Activated CD4-positive, CD25-positive, alpha-beta regulatory T cell (primary cell): ENCODE results near the gene SPAG5.
"Not testable (repeated sequence)": the region's sequence is repeated elsewhere in the genome, so short reads cannot be mapped to it uniquely, and the experiment has no call there.

ENCODE experiments used
- DNase-seq, 4 experiments: peaks; one replicate each; lab custom pipeline; 2025; lab: John Stamatoyannopoulos, UW

SPAG5 gene

DNA sequence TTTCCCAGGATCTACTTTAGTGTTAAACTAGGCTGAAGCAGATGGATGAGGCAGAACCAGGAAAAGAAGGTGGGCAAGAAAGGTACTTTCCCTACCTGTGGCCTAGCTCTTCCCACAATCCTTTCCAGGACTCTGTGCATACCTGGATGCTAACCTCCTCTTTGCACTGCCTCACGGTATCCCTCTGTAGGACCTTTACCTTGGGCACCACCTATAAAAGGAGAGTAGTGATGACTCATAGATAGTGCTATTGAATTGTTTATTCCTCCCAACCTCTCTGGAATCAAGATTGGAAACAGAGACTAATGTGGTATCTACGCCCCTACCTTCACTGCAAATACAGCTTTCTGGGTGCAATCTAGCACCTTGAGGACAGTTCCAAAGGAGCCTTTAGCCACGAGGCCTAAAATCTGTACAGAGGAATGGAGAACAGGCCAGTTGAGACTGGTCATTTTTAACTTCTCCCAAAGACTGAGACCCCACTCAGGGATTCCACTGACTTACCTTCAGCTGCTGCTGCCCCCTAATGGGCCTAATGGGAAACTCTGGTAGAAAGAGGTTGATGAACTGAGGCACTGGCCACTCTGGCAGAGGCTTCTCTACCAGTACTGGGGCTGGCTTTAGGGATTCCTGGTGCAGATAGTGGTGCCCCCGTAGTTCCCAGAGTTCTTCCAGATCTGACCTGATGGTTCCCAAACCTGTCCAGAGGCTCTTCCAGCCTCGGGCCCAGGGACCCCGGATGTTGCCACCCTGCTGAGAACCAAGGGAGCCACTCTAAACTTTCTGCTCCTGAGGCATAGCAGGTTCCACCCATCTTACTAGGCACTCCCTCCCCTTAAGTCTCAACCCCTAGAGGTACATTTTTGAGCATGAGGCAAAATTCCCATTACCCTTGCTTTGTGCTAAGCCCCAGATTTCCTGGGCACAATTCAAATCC lies 14.4 kb upstream of the SPAG5 start:
- DNase-seq: peak in 3 of 4 experiments; percentile 7 to 13 (median 11)

DNA sequence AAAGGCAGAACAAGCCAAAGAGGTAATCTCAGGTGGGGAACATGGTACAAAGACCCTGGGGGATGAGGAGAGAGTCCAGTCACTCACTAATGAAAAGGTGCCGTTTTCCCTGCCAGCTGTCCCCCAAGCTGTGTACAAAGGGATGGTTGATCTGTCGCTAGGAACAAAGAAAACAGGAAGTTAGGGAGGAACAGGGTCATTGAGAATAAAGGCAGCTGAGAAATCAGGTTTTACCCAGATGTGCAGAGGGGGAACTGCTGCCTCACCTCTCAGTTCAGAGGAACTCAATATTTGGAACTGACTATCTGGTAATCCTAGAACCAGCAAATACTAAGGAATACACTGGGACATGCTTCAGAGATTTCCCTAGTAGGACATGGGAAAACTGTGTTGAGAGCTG lies 13.7 kb upstream of the SPAG5 start:
- DNase-seq: no peak

DNA sequence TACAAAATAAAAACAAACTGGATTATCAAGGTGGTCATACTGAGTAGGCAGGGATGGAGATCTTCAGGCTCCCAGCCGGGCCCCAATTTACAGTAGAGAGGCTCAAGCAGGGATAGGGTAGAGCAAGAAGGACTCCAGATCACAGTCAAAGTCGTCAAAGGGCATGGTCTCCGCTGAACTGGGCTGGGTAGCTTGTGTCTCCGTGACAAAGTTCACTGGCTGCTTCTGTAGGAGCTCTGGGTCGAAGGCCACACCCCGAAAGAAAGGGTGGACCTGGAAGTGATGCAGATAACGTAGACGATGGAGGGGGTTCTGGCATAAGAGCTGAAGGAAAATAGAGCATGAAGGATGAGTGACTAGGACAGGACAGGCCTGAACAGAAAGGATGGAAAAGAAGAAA lies 11.6 kb upstream of the SPAG5 start:
- no peak for DNase-seq

DNA sequence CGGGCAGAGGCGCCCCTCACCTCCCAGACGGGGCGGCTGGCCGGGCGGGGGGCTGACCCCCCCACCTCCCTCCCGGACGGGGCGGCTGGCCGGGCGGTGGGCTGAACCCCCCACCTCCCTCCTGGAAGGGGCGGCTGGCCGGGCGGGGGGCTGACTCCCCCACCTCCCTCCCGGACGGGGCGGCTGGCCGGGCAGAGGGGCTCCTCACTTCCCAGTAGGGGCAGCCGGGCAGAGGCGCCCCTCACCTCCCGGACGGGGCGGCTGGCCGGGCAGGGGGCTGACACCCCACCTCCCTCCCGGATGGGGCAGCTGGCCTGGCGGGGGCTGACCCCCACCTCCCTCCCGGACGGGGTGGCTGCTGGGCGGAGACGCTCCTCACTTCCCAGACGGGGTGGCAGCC lies 5.2 kb upstream of the SPAG5 start:
- DNase-seq: not testable (repeated sequence)

DNA sequence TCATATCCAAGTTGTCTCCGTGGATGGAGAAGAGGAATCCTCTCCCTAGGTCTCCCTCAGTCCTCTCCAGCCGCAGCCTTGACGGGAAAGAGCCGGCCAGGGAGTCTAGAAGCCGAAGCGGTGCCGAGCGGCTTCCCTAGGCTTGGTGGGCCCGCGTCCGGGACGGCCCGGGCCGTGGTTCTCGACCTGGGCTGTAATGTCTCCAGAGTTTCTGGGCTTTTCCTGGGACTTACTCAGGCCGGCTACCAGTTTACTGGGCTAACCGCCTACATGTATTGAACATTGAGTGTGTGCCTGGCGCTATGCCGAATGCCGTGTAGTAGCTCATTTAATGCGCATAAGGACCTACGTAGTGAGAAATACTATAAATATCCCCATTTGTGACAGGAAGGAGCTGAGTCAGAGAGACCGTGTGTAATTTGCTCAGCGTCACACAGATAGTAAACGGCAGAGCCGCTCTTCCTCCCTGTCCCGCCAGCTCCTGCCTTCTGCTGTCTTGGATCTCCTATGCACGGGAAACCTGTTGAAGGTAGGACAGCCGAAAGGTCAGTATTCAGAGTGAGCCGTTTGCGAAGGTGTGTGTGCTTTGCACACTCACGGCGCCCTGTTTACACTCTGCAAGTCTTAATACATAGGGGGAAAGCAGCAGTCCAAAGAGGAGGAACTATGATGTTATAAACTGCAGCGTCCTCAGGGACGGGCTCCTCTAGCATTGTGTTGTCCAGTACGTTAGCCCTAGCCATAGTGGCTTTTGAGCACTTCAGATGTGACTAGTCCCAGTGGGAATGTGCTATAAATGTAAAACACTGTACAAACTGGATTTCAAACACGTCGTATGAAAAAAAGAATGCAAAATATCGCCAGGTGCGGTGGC lies 723 bp upstream of the SPAG5 start:
- peak; percentile 19 to 45 (median 22) for DNase-seq

DNA sequence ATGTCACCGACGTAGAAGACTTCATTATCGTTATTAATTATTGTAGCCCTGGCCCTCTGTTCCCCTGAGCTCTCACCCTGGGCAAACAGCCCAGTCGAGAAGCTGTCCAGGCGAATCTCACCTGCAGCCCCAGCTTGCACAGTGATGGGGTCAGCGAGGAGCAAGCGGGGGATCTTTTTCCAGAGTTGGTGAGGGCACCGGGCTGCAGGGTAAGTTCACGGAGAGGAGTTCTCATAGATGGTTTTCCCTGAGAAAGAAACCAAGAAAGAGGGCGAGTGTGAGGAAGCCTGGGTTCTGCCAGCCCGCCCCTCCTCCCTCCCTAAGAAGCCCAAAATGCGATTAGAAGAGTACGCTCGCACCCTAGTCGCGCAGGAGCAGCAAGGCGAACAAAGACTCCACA lies 436 bp downstream of the SPAG5 start:
- no peak for DNase-seq

DNA sequence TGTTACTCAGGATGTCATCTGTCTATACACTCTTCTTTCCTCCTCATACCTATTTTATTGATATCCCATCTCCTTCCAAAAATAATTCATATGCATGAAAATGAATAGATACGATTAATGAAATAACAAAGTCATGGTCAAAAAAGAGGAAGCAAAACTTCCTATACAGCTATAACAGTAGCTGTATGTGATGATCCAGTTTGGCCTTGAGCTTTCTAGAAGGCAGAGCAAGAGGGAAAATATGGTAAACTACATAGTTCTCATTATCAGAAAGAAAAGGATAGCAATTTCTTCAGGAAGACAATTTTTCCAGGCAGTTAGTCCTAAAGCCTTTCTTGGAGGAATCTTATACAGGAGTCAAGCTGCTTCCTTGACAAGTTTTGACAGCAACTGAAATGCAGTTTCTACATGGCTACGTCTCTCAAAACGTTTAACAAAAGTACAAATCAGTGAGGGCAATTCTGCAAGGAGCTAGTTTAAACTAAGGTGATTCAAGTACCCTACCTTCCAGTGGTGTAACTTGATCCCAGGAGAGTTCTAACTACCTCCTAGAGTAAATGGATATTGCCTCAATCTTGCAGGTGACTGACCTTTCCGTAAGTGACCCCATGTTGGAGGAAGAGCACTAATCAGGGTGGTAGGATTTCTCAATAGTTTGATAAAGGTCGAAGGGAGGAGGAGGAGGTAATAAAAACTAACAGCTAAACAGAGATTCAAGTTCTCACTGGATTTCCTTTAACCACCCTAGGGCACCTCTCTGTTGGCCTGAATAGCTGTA lies 1.0 kb downstream of the SPAG5 start:
- no peak for DNase-seq

DNA sequence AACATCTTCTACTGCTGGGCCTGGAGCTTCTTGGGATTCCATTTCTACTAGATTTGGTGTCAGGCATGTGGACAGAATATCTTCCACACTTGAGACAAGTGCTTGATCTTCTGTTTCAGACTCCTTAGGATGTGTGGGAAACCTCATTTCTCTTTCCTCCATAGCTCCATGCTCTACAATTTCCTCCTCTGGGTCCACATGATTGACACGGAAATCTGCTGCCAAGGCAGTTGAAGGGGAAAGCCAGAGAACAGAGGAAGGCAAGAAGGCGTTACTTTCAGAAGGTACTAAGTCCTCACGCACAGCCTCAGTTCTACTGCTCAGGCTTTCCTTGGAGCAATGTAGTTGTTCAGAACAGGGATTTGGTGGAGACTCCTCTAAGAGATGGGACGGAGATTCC lies 6.6 kb downstream of the SPAG5 start:
- no peak for DNase-seq

DNA sequence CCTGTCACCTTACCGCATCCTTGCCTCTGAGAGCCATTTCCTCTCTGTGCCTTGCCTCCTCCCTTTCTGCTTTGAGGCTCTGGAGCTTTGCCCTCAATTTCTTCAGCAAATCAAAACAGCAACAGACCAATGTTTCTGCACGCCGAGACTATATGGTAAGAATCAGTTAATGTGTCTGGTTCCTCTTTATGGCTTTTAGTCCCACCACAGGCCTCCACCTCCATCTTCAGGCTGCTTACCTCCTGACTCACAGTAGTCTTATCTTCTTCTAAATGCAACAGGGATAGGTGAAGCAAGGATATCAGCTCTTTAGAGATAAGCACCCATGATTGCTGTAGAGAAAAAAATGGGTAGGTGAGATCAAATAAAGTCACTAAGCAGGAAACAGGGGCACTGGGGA lies 13.0 kb downstream of the SPAG5 start:
- no peak for DNase-seq

DNA sequence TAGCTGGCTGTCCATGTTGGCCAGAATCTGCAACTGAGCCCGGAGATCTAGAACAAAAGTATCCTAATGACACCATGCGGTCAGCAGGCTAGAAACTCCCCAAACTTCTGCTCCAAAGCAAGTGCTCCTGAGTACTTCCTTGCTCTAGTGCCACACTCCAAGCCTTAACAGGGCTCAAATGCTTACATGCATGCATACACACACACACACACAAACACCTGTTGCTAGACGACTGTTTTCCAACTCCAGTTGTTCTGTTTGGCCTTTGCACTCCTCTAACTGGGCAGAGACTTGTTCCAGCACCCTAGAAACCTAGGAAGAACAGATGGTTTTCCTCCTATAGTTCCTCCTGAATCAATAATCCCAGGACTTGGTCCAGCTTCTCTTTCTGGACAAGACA lies 14.4 kb downstream of the SPAG5 start:
- DNase-seq: no peak

DNA sequence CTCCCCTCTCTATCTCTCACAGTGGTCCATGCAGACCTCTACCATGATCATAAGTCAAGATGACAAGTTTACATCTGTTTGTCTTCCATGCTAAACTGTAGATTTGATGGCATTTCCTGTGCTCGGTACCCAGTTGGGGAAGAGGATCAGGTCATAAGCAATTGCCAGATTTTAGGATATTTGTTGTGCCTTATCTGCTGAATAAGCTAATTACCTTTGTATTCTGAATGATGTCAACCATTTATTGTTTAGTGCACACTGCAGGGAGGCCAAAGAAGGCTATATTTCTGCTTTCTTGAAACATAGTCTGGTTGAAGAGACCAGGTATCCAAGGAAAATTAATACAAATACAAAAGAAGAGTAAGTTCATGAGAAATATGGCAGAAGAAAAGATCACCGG lies 16.3 kb downstream of the SPAG5 start:
- no peak for DNase-seq

DNA sequence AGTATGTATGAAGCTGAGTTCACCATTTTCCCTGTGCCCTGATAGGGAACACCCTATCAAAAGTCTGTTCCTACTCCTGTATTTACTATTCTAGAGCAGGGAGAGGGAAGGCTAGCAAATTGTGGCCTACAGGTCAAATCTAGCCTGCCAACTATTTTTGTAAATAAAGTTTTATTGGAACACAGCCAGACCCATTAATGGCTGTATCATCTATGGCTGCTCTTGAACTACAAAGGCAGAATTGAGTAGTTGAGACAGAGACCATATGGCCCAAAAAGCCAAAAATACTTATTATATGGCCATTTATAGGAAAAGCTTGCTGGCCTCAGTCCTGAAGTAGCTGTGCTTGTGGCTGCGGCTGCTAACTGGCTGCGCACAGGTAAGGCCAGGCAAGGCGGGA lies 17.9 kb downstream of the SPAG5 start:
- no peak for DNase-seq

DNA sequence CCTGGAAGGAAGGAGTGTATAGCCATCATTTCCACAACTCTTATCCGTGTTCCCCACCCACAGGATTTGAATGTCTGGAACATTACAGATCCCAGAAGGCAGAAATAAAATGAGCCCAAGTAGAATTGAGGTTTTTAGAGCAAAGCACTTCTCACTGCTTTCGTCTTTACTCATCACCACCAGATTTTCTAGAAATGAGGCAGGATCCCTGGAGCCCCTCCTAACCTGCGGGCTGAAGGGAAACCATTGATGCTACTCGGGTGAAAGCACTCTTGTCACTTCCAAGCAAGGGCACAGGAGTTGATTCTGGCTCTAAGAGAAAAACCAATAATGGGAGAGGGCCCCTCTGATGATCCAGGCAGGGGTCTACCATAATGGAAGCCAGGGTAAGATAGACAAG lies 19.3 kb downstream of the SPAG5 start:
- no peak for DNase-seq

DNA sequence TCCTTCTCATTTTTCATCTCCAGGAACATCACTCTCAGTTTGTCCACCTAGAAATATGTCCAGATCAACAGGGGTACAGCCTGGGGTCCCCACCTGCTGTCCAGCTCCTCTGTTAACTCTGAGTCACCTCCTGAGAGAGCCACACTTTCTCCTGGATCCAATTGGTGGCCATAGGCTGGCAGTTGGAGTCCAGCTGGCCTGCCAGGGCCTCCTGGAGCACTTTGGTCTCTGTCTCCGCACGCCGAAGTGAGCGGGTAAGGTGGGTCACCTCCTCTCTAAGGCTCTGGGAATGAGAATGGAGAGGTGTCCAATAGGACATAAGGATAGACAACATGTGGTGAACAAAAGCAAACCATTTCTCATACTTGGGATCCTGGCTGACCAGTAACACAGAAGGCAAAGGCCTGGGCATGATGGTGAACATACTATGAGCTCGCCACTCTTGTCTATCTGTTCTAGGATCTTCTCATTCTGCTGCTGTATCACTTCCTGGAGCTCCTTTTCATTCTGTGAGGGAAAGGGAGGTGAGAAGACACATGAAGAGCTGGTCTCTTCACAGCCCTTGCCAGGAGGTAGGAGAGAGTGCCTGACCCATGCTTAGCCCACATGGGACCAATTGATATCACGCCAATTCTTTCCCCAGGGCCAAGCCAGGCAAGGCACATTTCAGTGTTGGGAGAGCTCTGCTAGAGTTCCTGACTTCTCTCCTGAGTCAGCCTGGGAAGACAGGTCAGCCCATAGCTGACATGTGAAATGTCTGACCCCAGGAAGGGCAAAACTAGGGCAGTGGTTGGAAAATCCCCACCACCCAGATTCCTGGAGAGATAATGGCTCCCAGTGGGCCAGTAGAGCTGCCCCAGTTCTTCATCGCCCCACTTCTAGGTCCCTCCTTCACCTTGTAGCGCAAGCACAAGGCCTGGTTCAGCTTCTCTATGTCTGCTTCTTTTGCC lies 20.3 kb downstream of the SPAG5 start:
- no peak for DNase-seq

DNA sequence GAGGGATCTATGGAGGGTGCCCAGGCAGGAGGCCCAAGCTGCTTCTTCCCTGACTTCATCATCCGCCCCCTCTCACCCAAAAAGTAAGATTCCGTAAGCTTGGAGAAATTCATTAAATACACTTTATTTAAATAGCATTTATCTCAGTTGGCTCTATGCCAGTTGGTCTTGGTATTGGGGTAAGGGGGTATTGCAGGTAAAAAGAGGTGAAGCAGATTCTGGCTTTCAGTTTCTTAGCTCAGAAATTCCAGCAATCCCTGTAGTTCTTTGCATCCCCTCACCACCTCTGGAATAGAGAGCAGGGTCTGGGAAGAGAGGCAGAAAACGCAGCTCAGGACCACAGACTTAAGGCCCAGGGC lies 21.4 kb downstream of the SPAG5 start:
- no peak for DNase-seq

DNA sequence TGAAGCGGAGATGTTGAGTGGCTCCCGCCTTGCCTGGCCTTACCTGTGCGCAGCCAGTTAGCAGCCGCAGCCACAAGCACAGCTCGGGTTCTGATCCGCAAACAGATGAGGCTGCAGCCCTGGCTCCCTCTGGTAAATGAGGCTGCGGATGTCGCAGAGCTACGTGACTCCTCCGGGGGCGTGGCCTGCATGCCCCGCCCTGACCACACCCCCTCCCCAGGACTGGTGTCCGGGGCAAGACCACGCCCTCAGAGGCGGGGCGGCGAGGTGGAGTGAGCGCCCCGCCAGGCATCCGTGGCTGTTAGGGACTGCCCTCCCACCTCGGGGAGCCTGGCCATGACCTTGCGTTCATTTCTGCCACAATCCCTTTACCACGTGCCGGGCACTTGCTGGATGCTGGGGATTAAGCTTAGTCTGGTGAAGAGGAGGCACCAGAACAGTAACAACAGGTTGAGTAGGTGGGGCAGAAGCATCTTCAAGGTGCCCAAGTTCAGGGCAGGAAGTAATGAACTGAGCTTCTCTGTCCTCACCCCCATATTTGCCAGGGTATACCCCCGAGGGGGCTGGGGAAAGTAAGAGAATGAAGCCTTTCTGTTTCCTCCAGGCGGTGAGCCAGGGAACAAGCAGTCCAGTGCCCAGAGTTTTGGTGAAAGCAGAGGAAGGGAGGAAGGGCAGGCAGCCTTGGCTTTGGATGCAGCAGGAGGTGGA lies 21.9 kb downstream of the SPAG5 start, which contains the start of gene ALDOC:
TSS of gene ALDOC (minus strand) at position 138 of the 708 bp plus-strand sequence. CDS start 1,363 bp downstream, outside the sequence.
- peak; percentile 91 to 98 (median 94) for DNase-seq

DNA sequence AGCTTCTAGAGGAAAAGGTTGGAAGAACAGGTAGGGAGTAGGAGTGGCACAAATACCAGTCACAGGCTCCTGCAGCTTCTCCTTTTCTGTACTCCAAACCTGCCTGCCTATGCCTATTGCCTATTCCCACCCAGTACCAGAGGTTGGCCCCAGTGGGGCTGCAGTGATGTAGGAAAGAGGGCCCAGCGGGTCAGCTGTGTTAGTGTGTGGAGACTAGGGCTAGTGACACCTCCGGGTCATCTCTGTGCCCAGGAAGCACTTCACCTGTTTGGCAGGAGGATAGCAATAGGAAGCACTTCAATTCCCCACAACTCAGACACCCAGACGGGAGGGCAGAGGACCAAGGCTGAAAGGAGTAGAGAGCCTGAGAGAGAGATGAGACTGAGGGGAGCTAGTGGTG lies 22.8 kb downstream of the SPAG5 start:
- DNase-seq: not testable (repeated sequence)

DNA sequence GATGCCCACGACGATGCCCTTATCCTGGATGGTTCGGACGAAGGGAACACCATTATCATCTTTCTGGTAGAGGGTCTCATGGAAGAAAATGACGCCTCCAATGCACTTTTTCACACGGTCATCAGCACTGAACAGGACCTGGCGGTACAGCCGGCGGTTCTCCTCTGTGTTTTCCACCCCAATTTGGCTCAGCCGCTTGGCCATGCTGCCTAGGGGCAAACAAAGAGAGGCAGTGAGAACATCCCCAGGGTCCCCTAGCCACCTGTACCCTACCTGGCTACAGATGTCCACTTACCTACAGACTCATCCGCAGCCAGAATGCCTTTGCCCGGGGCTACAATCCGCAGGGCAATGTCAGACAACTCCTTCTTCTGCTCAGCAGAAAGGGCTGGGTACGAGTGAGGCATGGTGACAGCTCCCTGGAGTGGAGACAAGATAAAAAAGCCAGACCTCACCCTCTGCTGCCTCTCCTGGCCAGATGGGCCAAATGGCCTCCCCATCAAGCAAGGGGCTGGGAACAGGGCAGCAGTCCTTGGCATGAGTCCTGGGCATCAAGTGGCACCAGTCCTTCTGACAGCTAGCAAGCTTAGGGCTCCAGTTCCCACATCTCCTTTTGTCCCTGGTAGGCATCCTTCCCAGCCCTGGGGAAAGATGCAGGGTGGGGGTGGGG lies 23.6 kb downstream of the SPAG5 start:
- no peak for DNase-seq

DNA sequence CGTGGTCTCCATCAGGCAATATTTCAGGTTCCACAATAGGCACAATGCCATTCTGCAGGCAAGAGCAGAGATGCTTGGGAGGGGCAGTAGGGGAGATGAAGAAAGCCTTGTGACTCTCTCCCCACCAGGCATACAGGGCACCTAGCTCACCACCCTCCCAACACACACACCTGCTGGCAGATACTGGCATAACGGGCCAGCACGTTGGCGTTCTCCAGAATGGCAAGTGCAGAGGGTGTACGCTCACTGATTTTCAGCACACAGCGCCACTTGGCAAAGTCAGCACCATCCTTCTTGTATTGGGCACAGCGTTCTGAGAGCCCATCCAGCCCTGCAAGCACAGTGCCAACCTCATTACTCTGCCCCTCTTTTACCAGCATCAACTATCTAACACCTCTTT lies 24.3 kb downstream of the SPAG5 start:
- DNase-seq: no peak
